Stimulated activated CD8-positive, alpha-beta memory T cell treated with anti-CD3 and anti-CD28 coated beads, Interleukin-2, amount 100 ng/mL, for 48 hours (primary cell): Measurements from ENCODE around the gene CCNY.

Experiments used
- DNase-seq, 2 donors: peaks; one replicate each; pipeline ENCODE4 v3.0.0-alpha.2; 2020; ENCODE audit warnings: low read depth in 2 of 2

The CCNY gene

DNA sequence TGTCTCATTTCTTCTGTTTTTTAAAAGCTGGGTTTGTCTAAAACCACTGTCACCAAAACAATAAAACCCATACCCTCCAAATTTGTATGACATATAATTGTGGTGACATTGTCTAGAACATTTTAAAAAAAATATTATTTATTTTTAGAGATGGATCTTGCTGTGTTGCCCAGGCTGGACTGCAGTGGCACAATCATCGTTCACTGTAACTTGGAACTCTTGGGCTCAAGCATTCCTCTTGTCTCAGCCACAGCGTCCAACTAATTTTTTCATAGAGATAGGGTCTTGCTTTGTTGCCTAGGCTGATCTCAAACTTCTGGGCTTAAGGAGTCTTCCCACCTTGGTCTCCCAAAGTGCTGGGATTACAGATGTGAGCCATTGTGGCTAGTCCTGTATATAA lies 116.5 kb downstream of the CCNY start:
- DNase-seq = no peak

DNA sequence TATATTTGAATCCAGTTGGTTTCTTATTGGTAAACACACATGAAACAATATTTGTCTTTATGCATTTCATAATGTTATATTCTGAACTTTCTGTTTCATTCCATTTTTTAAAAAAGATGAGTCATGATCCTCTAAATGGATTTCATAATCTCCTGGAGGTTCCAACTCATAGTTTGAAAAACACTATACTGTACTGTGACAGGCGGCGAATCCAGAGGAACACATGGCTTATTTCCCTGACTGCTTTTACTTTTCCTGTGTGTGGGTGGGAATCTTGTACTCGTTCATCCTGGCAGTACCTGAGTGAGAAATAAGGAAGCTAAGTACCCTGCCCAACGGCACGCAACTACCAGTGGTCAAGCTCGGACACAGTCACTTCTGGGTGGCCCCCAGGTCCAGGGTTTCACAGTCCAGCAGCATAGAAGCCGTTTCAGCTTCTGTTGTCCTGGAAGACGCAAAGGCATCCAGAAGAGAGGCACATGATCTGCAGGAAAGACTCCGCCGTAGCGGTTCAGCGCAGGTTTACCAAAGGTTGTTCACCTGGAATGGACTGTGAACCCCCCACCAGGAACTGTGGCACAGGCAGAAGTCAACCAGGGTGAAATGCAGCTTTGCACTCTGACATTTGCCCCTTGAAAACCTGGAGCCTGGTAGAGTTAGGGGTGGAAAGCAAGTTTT lies 117.7 kb downstream of the CCNY start:
- DNase-seq = no peak

DNA sequence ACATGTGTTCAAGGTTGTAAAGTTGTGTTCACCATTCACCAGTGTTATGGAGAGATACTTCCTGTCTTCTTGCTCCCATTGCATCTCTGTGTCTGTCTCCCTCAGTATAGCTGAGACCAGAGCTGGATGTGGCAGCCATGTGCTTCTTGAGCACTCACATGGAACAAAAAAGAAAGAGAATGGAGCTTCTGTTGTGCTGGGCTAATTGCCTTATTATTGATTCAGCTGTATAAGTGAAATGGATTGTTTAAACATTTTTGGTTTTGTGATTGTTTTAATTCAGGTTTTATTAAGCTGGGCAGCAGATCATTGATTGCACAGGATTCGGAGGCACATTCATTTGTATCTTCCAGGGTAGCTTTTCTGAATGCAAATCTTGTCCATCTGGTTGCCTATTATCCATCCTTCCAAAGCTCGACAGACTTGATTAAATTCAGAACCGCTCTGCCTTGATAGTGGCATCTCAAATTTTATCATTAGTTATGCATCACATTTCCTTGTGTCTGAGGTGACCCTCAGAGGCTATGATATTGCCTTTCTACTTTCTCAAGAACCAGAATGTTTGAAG lies 119.9 kb downstream of the CCNY start:
- no peak for DNase-seq

DNA sequence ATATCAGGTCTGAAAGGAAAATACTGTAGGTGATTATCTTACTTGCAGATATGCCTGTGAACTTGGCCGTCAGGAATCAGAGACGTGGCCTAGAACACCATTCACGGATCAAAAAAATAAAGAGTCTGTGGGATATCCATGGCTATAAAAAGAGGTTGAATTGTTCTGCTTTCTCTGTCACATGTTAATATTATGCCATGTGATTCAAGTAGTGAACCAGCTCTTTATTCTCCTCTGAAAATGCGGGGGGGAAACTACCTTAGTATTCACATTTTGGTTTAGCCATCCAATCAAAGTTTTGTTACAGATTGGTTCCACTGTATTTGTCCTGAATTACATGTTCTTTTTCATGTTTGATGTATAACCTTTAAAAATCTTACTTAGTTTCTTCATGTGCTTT lies 120.5 kb downstream of the CCNY start:
- no peak for DNase-seq

DNA sequence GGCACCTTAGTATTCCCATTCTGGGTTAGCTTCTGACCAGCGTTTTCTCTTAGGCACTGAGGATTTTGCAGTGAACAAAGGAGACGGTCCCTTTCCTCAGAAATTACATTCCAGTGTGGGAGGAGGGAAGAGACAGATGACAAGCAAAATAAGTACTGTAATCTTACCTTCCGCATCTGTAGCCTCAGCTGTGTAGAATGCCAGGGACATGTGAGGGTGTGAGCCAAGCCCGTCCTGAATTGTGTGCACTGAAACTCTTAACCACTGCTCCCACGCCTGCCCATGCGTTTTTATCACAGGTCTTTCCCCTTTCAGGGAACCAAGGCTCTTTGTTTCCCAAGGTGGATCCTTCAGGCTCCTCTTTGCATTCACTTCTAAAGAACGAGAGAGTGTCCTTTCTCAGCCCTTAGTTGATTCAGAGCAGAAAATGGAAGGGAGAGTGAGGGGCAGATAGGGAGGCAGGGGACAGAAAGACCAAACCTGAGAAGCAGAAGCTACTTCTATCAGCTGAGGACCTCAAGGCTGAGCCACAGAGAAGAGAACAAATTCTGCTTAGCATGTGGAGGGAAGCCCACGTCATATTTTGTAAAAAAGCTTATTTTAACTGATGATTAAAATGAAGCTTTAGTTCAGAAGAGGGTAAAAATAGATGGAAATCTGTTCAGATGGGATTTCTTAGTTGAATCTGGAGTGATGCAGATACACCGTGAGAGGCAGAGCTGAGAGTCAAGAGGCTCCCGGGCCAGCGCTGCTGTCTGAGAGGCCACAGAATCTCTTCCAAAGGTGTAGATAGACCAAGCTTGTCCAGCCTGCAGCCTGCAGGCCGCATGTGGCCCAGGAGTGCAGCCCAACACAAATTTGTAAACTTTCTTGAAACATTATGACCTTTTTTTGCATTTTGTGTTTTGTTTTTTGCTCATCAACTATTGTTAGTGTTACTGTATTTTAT lies 122.5 kb downstream of the CCNY start:
- no peak for DNase-seq

DNA sequence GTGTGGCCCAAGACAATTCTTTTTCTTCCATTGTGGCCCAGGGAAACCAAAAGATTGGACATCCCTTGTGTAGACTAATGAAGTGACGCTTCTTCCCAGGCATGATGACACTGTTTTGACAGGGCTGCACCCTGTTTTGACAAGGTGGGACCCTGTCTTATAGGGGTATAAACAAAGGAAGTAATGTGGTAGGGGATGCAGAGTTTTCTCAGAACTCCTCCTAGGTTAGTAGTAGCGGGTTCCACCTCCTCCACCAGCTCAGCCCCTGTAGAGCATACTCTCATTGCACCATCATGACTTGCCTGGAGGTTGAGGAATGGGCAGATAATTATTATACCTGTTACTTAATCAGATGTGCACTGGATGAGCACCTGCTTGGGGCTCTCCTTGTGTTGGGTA lies 123.1 kb downstream of the CCNY start:
- DNase-seq = no peak

DNA sequence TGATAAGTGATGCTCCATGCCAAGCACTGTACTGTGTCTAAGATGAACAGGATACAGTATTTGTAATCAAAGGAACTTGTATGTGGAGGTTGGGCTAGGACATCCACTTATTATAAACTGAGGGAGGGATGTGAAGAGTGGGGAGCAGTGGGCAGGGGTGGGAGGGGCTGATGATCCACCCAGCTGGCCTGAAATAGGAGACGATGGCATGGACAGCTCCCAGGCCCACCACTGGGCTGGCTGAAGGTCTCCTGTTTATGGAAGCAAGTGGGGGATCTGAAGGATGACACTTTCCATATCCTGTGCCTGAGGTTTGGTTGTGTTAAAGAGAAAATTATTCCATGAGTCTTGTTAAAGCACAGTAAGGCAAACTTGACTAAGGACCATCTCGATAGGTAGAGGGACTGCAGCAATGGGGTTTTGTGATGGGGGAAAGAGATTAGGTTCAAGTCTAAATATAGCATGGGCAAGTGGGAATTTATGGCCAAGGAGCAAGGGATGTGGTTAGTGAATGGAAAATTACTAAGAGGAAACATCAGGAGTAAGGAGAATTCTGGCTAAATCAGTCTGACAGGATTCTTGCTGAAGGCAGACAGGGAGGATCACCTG lies 124.6 kb downstream of the CCNY start:
- no peak for DNase-seq

DNA sequence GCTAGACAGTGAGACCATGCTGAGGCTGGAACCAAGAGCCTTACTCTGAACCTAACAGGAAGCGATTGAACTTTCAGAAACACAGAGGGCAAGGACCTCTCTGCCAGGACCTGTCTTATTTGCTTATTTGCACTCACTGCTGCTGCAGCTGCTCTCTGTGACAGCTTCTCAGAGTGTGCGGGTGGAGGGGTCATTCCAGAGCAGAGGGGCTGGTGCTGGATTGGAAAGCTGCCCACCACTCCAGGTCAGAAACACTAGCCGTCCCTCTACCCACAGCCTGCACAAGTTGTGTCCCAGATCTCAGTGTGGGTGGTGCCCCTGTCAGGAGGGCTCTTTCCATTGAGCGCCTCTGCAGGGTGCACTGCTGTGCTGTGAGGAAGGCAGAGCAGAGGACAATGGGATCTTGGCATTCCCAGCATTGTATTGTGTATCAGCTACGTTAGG lies 126.2 kb downstream of the CCNY start:
- no peak for DNase-seq

DNA sequence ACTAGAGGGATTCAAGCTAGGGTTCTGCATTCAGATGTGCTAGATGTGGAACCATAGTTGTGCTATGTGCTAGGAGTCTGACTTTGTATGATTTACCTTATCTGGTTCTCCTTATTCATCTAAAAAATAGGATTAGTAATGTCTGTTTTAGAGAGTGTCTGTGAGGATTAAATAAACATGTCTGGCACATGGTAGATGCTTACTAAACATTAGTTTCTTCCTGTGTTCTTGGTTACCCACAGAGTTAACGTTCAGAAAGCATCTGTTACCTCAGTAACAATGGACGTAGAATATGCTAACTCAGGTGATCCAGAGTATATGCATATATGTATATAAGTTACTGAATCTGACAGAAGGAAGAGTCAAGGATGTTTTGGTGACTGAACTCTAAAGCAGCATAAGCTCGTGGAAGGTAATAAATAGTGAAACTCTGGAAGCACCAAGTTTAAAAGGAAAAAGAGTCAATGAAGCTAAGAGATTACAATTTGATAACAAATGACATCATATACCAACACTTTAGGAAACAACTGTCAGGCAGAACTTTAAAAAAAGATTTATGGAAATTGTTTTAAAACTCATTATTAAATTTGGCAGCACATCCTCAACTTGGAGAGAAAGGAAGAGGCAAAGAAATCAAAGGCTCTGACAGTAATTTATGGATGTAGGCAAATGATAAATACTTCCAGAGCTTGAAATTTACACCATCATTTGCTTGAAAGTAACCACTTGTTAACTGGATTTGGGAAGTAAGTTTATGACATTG lies 127.0 kb downstream of the CCNY start:
- DNase-seq = no peak

DNA sequence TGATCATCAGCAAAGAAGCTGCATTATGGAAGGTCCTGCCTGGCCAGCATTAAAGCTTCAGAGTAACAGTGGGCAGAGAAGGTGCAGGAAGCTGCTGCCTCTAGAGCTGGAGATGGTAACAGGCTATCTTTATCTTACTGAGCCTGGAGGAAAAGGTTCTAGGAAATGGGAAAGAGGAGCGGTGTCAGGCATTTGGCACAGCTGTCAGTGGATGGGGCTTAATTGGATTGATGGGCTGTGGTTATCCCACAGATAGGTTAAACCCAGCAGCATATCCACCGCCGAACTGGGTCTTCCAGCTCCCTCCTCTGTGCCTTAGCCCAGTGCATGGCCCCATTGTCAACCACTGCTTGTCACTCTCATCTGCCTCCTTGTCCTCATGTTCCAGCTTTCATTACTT lies 127.6 kb downstream of the CCNY start:
- no peak for DNase-seq

DNA sequence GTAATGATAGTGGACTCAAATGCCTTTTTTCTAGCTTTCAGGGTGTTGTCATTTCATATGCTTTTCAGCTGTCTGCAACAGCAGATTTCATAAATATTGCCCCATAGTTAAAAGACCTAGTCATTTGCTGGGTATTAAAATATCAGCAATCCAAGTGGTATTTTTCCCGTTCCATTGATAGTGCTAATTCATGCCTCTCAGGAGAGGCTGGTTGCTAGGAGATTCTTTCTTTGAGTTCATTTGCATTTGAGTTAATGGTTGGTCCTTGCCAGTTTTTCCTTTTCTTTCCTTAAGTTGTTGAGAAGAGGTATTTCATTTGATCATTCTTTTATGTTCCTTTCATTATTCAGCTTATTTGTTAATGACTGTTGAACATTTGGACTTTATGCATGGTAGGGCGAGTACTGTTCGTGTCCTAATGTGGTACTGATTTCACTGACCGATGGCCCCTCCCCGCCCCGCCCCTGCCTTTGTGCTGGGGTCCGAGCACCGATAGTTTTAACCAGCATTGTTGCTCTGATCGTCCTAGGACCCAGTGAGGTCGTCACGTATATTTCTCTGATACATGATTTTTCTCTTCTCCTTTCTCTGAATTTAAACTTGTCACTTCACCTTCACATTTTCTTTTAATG lies 128.6 kb downstream of the CCNY start:
- DNase-seq = no peak

DNA sequence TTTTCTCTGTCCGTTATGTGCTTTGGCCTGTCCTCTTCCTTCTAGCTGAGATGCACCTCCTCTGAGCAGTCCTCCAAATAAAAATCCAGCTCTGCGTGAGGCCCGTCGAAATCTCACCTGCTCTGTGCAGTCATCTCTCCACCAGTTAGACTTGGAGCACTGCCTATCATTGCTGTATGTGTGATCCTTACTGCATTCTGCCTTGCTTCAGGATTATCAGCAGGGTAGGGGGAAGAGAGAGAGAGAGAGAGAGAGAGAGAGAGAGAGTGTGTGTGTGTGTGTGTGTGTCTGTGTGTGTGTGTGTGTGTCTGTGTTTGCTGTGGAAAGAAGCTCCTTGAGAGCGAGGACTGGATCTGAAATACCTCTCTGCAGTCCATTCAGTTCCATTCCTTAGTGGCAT lies 129.4 kb downstream of the CCNY start:
- no peak for DNase-seq

DNA sequence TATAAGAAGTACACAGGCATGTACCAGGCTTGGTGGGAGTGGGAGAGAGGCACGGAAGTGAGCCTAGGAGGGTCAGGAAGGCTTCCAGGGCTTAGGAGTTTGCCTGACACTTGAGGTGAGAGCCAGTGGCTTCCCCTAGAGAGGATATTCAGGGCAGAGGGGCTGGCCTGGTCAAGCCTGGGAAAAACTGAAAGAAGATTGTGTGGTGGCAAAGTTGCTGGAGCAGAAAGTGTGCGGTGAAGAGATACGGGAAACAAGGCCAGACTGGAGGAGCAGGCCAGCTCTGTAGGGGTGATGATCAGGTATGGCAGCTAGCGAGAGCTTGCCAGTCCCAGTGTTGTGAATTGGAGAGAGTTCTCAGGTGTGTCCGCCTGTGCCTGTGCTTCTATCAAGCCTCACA lies 129.9 kb downstream of the CCNY start:
- DNase-seq = no peak

DNA sequence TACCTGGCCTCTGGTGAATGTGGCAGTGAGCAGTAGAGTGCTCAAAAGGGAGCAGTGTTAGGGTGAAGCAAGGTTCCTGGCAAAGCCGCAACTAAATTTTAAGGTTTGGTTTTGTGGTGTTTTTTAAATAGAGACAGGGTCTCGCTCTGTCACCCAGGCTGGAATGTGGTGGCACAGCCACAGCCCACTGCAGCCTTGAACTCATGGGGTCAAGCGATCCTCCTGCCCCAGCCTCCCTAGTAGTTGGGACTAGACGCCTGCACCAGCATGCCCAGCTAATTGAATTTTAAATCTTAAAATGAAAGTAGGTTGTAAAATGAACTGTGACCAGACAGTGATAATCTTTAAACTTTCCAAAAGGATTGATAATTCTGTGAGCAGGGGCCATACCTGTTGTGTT lies 130.4 kb downstream of the CCNY start:
- DNase-seq = no peak

DNA sequence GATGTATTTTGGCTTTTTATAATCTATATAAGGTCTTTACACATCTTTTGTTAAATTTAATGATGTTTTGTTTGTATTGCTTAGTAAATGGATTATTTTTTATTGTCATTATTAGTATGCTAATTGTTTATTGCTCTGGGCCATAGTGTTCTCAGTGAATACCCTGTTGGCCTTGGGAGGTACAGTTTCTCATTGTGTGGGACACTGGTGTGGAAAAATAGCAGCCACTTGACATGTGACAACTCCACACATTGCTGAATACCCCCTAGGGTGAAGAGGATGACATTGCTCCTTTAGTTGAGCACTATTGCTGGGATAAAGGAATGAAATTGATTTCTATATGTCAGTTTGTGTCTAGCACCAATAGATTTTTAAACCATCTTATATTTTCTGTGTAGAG lies 130.9 kb downstream of the CCNY start:
- no peak for DNase-seq

DNA sequence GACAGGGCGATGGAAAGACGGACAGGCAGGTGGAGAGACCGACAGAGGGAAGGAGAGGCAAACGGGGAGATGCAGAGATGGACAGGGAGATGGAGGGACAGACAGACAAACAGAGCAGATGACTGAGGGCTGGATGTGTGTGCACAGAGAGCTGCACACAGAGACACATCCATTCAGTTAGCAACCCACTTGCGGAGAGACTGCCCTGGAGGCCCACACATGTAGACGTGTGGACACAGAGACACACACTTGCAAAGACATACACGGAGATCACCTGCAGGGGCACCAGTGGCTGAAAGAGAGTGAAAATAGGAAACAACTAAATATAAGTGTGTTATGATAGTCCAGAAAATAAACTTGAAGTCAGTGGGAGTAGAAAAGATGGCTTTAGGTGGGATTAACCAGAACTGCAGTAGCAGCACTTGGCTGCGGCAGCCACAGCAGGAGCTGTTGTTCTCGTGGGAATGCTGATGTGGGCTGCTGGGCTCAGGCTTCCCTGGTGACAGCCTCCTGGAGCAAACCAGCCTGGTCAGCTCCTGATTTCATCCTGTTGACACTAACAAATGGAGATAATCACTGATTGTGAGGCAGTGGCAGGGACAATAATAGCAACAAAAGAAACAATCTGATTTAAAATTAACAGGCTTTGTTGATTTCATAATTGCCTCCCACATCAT lies 134.1 kb downstream of the CCNY start:
- DNase-seq = no peak

DNA sequence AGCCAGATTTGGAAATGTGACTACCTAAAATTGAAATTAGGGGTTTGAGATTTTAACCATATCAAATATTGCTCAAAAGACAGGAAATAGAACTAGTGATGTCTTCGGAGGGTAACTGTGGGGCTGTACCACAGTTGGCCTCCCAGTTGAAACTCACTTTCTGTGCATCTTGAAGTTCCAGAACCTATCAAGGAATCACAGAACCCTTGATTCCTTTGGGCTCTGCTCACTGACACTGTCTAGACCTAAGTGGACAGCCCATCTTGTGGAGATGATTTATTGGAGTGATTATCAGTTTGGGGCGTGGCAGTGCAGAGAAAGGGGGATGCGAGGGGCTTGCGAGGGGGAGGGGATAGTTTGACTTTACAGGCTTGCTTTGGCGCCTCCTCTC lies 134.6 kb downstream of the CCNY start:
- no peak for DNase-seq

DNA sequence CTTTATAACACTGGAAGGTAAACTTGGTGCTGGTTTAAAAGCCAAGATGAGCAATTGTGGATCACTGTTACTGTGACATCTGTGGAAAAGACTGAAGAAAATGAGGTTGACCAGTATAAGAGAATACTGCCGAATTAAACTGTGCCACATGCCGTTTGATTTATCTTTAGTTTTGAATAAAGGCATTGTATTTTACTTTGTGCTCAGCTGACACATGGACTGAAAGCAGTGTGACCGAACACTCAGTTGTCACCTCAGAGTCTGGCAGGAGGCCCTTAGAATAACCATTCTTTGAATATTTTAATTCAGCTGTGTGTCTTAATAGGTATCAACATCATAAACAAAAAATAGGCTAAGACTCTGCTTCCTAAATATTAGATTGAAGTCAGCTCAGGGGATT lies 135.1 kb downstream of the CCNY start:
- no peak for DNase-seq

DNA sequence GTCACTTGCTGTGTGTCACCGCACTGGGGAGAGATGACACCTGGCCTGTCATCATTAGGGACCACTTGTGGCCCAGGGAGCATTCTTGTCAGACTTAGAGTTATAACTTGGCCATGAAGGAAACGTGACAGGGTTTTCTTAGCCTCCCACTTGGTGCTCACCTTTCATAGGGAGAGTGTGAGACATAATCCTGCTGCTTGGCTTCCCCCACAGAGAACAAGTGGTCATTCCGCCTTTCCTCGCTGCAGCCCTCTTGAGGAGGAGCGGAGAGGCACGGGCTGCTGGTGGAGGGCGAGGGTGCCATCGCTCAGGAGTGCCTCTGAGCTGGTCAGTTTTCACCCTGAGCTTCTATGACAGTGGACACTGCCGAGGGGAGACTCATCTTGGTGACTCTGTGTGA lies 143.8 kb downstream of the CCNY start:
- no peak for DNase-seq

DNA sequence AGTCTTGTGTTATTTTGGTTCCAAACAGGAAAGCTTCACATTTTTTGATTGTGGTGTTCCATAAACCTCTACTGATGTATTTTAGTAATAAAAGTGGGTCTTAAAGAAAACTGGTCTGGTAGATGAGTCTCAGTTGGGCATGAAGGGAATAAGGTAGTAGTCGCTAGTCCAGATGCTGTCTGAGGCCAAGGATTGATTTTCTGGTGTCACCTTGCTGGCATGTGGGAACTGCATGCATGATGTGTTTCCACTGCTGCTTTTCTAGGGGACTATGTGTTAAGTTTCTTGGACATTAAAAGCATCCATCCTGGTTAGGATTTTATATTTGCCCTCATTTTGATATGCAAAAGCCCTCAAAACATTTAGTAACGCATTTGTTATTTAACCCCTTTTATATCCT lies 145.1 kb downstream of the CCNY start:
- no peak for DNase-seq
